Ishikawa (cell line): ENCODE results near the gene TMX4.

Source experiments
- CEBPB ChIP-seq: IDR thresholded peaks from 2 replicates; pipeline ENCODE4 v1.6.1; 2012
- CREB1 ChIP-seq: IDR thresholded peaks from 2 replicates; pipeline ENCODE4 v1.6.1; 2012; ENCODE audit warnings: low read depth
- EGR1 ChIP-seq: IDR thresholded peaks from 2 replicates; pipeline ENCODE4 v1.6.1; 2012
- EP300 ChIP-seq: IDR thresholded peaks from 2 replicates; pipeline ENCODE4 v1.6.1; 2012; ENCODE audit warnings: borderline replicate concordance
- FOXM1 ChIP-seq: IDR thresholded peaks from 2 replicates; pipeline ENCODE4 v1.6.1; 2012; ENCODE audit warnings: low read depth, borderline replicate concordance
- MAX ChIP-seq: IDR thresholded peaks from 2 replicates; pipeline ENCODE4 v1.6.1; 2012
- RAD21 ChIP-seq: IDR thresholded peaks from 2 replicates; pipeline ENCODE4 v1.6.1; 2012; ENCODE audit warnings: low read depth
- REST ChIP-seq: IDR thresholded peaks from 2 replicates; pipeline ENCODE4 v1.6.1; 2012; ENCODE audit warnings: low read depth, mild to moderate bottlenecking
- TAF1 ChIP-seq: IDR thresholded peaks from 2 replicates; pipeline ENCODE4 v1.6.1; 2012; ENCODE audit warnings: low read depth, mild to moderate bottlenecking
- TCF12 ChIP-seq: IDR thresholded peaks from 2 replicates; pipeline ENCODE4 v1.6.1; 2012; ENCODE audit warnings: low read depth
- TEAD4 ChIP-seq: IDR thresholded peaks from 2 replicates; pipeline ENCODE4 v1.6.1; 2012
- USF1 ChIP-seq: IDR thresholded peaks from 2 replicates; pipeline ENCODE4 v1.6.1; 2012
- YY1 ChIP-seq: IDR thresholded peaks from 2 replicates; pipeline ENCODE4 v1.6.1; 2012; ENCODE audit warnings: low read depth

GRCh38 chr20:8060977-8061376 is 41.4 kb upstream of the TMX4 start:
- TF ChIP-seq TAF1 (no peak), EP300 (no peak), RAD21 (no peak), EGR1 (no peak), YY1 (no peak), USF1 (no peak), CEBPB (no peak), CREB1 (no peak), MAX (no peak), TEAD4 (no peak), TCF12 (no peak), FOXM1 (no peak), REST (no peak)
